Trophoblast cell (in vitro differentiated cells and primary cell): ENCODE measurements around the gene ARHGAP10.

Experiments used
- DNase-seq, 2 donors: peaks; one replicate each; pipeline ENCODE4 v3.0.0-alpha.2; 2016
- H2AFZ ChIP-seq: 2 replicates; pipeline ENCODE4 v1.6.1; 2013; ENCODE audit warnings: low read length, moderate library complexity, mild to moderate bottlenecking; ENCODE audit not compliant: insufficient read depth, poor library complexity
- H2AK5ac ChIP-seq: 2 replicates; pipeline ENCODE4 v1.6.1; 2013; ENCODE audit warnings: mild to moderate bottlenecking, low read length
- H2BK120ac ChIP-seq: 2 replicates; pipeline ENCODE4 v1.6.1; 2013; ENCODE audit warnings: low read length, mild to moderate bottlenecking, moderate library complexity; ENCODE audit not compliant: insufficient read depth, poor library complexity
- H2BK12ac ChIP-seq: 2 replicates; pipeline ENCODE4 v1.6.1; 2013; ENCODE audit warnings: mild to moderate bottlenecking, low read length, moderate library complexity
- H2BK5ac ChIP-seq: 2 replicates; pipeline ENCODE4 v1.6.1; 2013; ENCODE audit warnings: low read length, low read depth, moderate library complexity, mild to moderate bottlenecking; ENCODE audit not compliant: poor library complexity
- H3K14ac ChIP-seq: 2 replicates; pipeline ENCODE4 v1.6.1; 2013; ENCODE audit warnings: mild to moderate bottlenecking, low read length
- H3K18ac ChIP-seq: 2 replicates; pipeline ENCODE4 v1.6.1; 2013; ENCODE audit warnings: mild to moderate bottlenecking, low read length
- H3K23ac ChIP-seq: 2 replicates; pipeline ENCODE4 v1.6.1; 2013; ENCODE audit warnings: low read length
- H3K27ac ChIP-seq: 2 replicates; pipeline ENCODE4 v1.5.1; 2013; ENCODE audit warnings: low read depth, mild to moderate bottlenecking, inconsistent platforms, low read length, moderate library complexity
- H3K27me3 ChIP-seq: 2 replicates; pipeline ENCODE4 v1.6.1; 2013; ENCODE audit warnings: inconsistent platforms, mild to moderate bottlenecking, low read length, moderate library complexity; ENCODE audit not compliant: insufficient read depth
- H3K36me3 ChIP-seq, 2 experiments: 1 replicate in 1 of 2; 2 replicates in 1 of 2; pipeline ENCODE4 v1.6.1; 2013; ENCODE audit warnings: low read length in 2 of 2, mild to moderate bottlenecking in 2 of 2, moderate library complexity in 1 of 2; ENCODE audit not compliant: insufficient read depth in 2 of 2, control insufficient read depth in 1 of 2
- H3K4ac ChIP-seq: 2 replicates; pipeline ENCODE4 v1.6.1; 2013; ENCODE audit warnings: low read depth, mild to moderate bottlenecking, low read length, moderate library complexity
- H3K4me1 ChIP-seq, 2 experiments: 1 replicate in 1 of 2; 2 replicates in 1 of 2; pipeline ENCODE4 v1.6.1; 2013; ENCODE audit warnings: low read length in 2 of 2, mild to moderate bottlenecking in 2 of 2, moderate library complexity in 1 of 2; ENCODE audit not compliant: insufficient read depth in 2 of 2, control insufficient read depth in 1 of 2
- H3K4me2 ChIP-seq: 2 replicates; pipeline ENCODE4 v1.6.1; 2013; ENCODE audit warnings: inconsistent platforms, mild to moderate bottlenecking, low read length, moderate library complexity
- H3K4me3 ChIP-seq: 2 replicates; pipeline ENCODE4 v1.5.1; 2013; ENCODE audit warnings: mild to moderate bottlenecking, low read depth, low read length, inconsistent platforms
- H3K79me1 ChIP-seq: one replicate; pipeline ENCODE4 v1.6.1; 2013; ENCODE audit warnings: low read length
- H3K79me2 ChIP-seq: 2 replicates; pipeline ENCODE4 v1.6.1; 2013; ENCODE audit warnings: low read length, mild to moderate bottlenecking; ENCODE audit not compliant: control insufficient read depth, insufficient read depth, poor library complexity
- H3K9ac ChIP-seq: 2 replicates; pipeline ENCODE4 v1.6.1; 2013; ENCODE audit warnings: mild to moderate bottlenecking, low read length
- H3K9me3 ChIP-seq: 2 replicates; pipeline ENCODE4 v1.6.1; 2013; ENCODE audit warnings: low read depth, mild to moderate bottlenecking, control low read depth, inconsistent platforms, low read length; ENCODE audit not compliant: insufficient read depth
- H4K12ac ChIP-seq: 2 replicates; pipeline ENCODE4 v1.6.1; 2013; ENCODE audit warnings: low read depth, mild to moderate bottlenecking, low read length, moderate library complexity
- H4K8ac ChIP-seq: 2 replicates; pipeline ENCODE4 v1.6.1; 2013; ENCODE audit warnings: low read depth, mild to moderate bottlenecking, low read length, moderate library complexity
- H4K91ac ChIP-seq: one replicate; pipeline ENCODE4 v1.6.1; 2013; ENCODE audit warnings: low read depth, mild to moderate bottlenecking, low read length, moderate library complexity
- WGBS: extraction: QIAGEN DNeasy Blood & Tissue Kit; methylation state at CpG from one replicate; pipeline ENCODE4 v1.1.7; 2013; ENCODE audit warnings: missing lambda C conversion rate; ENCODE audit not compliant: insufficient read length, insufficient coverage; ENCODE audit errors: extremely low coverage; 5-methylcytosine and 5-hydroxymethylcytosine counted together

ARHGAP10 gene

DNA sequence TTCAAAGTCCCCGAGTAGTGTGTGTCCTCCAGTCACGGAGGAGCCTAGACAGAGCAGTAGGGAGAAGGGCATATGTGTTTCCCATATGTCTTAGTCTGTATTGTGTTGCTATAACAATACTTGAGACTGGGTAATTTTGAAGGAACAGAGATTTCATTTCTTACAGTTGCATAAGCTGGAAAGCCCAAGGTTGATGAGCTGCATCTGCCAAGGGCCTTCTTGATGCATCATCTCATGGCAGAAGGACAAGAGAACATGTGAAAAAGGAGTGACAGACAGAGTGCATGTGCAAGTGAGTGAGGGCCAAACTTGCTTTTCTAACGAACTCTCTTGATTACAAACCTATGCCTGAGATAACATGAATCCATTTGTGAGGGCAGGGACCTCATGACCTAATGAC lies 243.4 kb downstream of the ARHGAP10 start:
- H2BK12ac ChIP-seq = no peak overlapping the region
- H3K36me3 ChIP-seq = no peaks in the 10 kb centered on the region
- H3K4ac ChIP-seq = no peak overlapping the region
- H3K27me3 ChIP-seq = no peaks in the 10 kb centered on the region
- WGBS = no CpG with 5 or more reads among the region's 3 CpGs
- H3K4me2 ChIP-seq = no peak overlapping the region
- no peak overlapping the region for H3K18ac ChIP-seq
- no peak overlapping the region for H4K8ac ChIP-seq
- H3K79me1 ChIP-seq = no peaks in the 10 kb centered on the region
- H2BK120ac ChIP-seq = no peak overlapping the region
- no peak for DNase-seq
- no peaks in the 10 kb centered on the region for H3K79me2 ChIP-seq
- H4K12ac ChIP-seq = no peak overlapping the region
- H3K9me3 ChIP-seq = no peaks in the 10 kb centered on the region
- no peak overlapping the region for H3K4me3 ChIP-seq
- no peak overlapping the region for H4K91ac ChIP-seq
- no peak overlapping the region for H2AFZ ChIP-seq
- H3K23ac ChIP-seq = no peak overlapping the region
- H3K14ac ChIP-seq = no peak overlapping the region
- no peak overlapping the region for H2AK5ac ChIP-seq
- no peak overlapping the region for H3K27ac ChIP-seq
- no peaks in the 10 kb centered on the region for H3K4me1 ChIP-seq
- no peak overlapping the region for H2BK5ac ChIP-seq
- no peak overlapping the region for H3K9ac ChIP-seq

DNA sequence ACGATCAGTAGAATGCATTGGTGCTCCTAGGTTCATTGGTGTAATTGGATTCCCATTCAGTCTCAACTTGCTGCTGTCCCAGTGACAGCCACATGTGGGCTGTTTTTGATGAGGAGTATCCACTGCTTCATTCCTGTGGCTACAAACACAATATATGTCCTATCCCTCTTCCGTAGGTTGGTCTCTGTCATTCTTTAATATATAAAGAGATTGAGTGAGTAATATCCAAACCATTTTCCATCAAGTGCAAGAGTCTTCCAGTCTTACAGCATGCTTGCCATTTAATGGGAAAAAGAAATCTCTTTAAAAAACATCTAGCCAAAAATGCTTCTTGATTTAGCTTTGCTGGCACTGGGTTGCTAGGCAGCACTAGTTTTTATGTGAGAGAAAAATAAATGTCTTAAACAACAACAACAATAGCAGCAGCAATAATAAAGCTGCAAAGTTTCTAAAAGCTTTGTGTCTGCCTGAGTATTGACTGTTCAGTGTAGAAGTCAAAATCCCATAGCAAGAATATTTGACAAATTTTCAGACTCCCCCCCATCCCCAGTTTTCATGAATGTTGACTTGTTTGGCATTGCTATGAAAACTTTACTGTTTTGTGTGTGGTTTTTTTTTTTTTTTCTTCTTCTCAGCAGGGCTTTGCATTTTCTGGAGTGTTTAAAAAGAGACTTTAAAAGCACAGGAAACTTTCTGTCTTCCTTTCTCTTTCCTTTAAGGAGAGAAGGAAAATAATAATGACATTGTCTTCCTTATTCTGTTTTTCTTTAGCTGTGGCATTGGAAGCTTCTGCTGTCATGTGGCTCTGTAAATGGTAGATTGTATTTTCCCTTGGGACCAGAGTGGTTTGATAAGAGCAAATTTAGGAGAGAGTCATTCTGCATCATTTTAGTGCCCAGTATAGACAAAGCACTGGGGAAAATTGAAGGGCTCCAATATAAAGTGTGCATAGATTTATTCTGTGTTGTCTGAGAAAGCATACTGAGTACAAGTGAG lies 244.3 kb downstream of the ARHGAP10 start:
- Histone ChIP-seq H3K9ac (no peak overlapping the region), H2BK120ac (no peak overlapping the region), H3K27me3 (no peaks in the 10 kb centered on the region), H3K4me2 (no peak overlapping the region), H3K4me3 (no peak overlapping the region), H3K36me3 (no peaks in the 10 kb centered on the region), H3K23ac (no peak overlapping the region), H4K12ac (no peak overlapping the region), H3K4me1 (no peaks in the 10 kb centered on the region), H3K4ac (no peak overlapping the region), H3K14ac (no peak overlapping the region), H3K79me2 (no peaks in the 10 kb centered on the region), H2AFZ (no peak overlapping the region), H2BK12ac (no peak overlapping the region), H3K18ac (no peak overlapping the region), H4K8ac (no peak overlapping the region), H2BK5ac (no peak overlapping the region), H3K9me3 (no peaks in the 10 kb centered on the region), H3K27ac (no peak overlapping the region), H3K79me1 (no peaks in the 10 kb centered on the region), H4K91ac (no peak overlapping the region), H2AK5ac (no peak overlapping the region)
- no peak for DNase-seq
- no CpG with 5 or more reads among the region's 2 CpGs for WGBS

DNA sequence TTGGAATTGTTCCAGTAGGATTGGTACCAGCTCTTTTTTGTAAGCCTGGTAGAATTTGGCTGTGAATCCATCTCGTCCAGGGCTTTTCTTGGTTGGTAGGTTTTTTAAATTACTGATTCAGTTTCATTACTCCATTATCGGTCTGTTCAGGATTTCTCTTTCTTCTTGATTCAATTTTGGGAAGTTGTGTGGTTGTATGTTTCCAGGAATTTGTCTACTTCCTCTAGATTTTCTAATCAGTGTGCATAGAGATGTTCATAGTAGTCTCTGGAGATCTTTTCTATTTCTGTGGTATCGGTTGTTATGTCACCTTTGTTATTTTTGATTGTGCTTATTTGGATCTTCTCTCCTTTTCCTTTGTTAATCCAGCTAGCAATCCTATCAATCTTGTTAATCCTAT lies 248.7 kb downstream of the ARHGAP10 start:
- no peak overlapping the region for H3K9ac ChIP-seq
- H3K79me2 ChIP-seq = no peaks in the 10 kb centered on the region
- H4K91ac ChIP-seq = no peak overlapping the region
- H3K27me3 ChIP-seq = no peaks in the 10 kb centered on the region
- no peaks in the 10 kb centered on the region for H3K36me3 ChIP-seq
- no peak overlapping the region for H3K18ac ChIP-seq
- no peak overlapping the region for H3K4me3 ChIP-seq
- WGBS = no CpG with 5 or more reads among the region's 3 CpGs
- no peaks in the 10 kb centered on the region for H3K79me1 ChIP-seq
- no peak overlapping the region for H2BK5ac ChIP-seq
- H3K14ac ChIP-seq = no peak overlapping the region
- H4K12ac ChIP-seq = no peak overlapping the region
- no peak overlapping the region for H2BK120ac ChIP-seq
- H2AFZ ChIP-seq = no peak overlapping the region
- no peak overlapping the region for H2BK12ac ChIP-seq
- H4K8ac ChIP-seq = no peak overlapping the region
- no peak for DNase-seq
- H3K23ac ChIP-seq = no peak overlapping the region
- no peak overlapping the region for H3K4me2 ChIP-seq
- H3K4me1 ChIP-seq = peaks cover 5 to 6% of the 10 kb centered on the region in 2 experiments
- no peak overlapping the region for H3K27ac ChIP-seq
- no peak overlapping the region for H2AK5ac ChIP-seq
- no peaks in the 10 kb centered on the region for H3K9me3 ChIP-seq
- H3K4ac ChIP-seq = no peak overlapping the region

DNA sequence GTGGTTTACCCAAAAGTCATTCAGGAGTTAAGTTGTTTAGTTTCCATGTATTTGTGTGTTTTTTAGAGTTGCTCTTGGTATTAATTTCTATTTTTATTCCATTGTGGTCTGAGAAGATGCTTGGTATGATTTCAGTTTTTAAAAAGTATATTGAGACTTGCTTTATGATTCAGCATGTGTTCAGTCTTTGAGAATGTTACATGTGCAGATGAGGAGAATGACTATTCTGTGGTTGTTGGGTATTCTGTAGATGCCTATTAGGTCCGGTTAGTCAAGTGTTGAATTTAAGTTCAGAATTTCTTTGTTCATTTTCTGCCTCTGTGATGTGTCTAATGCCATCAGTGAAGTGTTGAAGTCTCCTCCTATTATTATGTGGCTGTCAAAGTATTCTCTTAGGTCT lies 249.4 kb downstream of the ARHGAP10 start:
- Histone ChIP-seq H3K9ac (no peak overlapping the region), H3K4me3 (no peak overlapping the region), H3K79me2 (no peaks in the 10 kb centered on the region), H3K18ac (no peak overlapping the region), H3K23ac (no peak overlapping the region), H2BK12ac (no peak overlapping the region), H4K12ac (no peak overlapping the region), H3K36me3 (no peaks in the 10 kb centered on the region), H3K4ac (no peak overlapping the region), H3K79me1 (no peaks in the 10 kb centered on the region), H4K91ac (no peak overlapping the region), H2AK5ac (no peak overlapping the region), H2BK5ac (no peak overlapping the region), H3K27me3 (no peaks in the 10 kb centered on the region), H2AFZ (no peak overlapping the region), H4K8ac (no peak overlapping the region), H3K9me3 (no peaks in the 10 kb centered on the region), H3K4me2 (no peak overlapping the region), H3K14ac (no peak overlapping the region), H3K27ac (no peak overlapping the region), H3K4me1 (peaks cover 5 to 6% of the 10 kb centered on the region in 2 experiments), H2BK120ac (no peak overlapping the region)
- WGBS = no CpG with 5 or more reads among the region's 1 CpG
- no peak for DNase-seq
